ENCODE measurements around the gene GPR157.

- TF ChIP-seq, protein P1, sequence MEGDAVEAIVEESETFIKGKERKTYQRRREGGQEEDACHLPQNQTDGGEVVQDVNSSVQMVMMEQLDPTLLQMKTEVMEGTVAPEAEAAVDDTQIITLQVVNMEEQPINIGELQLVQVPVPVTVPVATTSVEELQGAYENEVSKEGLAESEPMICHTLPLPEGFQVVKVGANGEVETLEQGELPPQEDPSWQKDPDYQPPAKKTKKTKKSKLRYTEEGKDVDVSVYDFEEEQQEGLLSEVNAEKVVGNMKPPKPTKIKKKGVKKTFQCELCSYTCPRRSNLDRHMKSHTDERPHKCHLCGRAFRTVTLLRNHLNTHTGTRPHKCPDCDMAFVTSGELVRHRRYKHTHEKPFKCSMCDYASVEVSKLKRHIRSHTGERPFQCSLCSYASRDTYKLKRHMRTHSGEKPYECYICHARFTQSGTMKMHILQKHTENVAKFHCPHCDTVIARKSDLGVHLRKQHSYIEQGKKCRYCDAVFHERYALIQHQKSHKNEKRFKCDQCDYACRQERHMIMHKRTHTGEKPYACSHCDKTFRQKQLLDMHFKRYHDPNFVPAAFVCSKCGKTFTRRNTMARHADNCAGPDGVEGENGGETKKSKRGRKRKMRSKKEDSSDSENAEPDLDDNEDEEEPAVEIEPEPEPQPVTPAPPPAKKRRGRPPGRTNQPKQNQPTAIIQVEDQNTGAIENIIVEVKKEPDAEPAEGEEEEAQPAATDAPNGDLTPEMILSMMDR (IDR thresholded peaks at IDR 0.05): no peak
- no peak for TF ChIP-seq POLR2A (IDR thresholded peaks at IDR 0.05)
Observed at GRCh38 chr1:9155879-9156278, 27.0 kb upstream of the GPR157 start.

Data from Peyer's patch (tissue), 4 donors.